ENCODE measurements around the gene UBAC2. TPM values are rescaled to one million over a fixed set of nuclear protein-coding genes. Genes with fewer than 3 reads are reported as not detected.

UBAC2 gene
- total RNA-seq, 1 experiment from 2014 or later, result 45.8 TPM

- no peak overlapping the region for H3K4me3 ChIP-seq (ENCODE audit: low read depth, low read length, poor library complexity, severe bottlenecking)
- CTCF ChIA-PET, result no interaction called here
Observed at GRCh38 chr13:99421271-99421670, 220.6 kb downstream of the UBAC2 start.

GRCh38 chr13:99421758-99422585 lies 221.3 kb downstream of the UBAC2 start:
- POLR2A ChIA-PET (ENCODE audit: low non-redundant PET), result no interaction called here
- no peaks in the 10 kb centered on the region for H3K9me3 ChIP-seq (ENCODE audit: low read depth, low read length, poor library complexity, severe bottlenecking)
- intact Hi-C loops (cut with micrococcal nuclease; ENCODE audit: unreplicated experiment), result no loop called here
- CTCF ChIA-PET, result no interaction called here
- TF ChIP-seq CTCF (conservative IDR thresholded peaks at IDR 0.05; ENCODE audit: low read depth, low read length) (no peak), EZH2 (IDR thresholded peaks at IDR 0.05; ENCODE audit: borderline replicate concordance, low read depth, low read length, poor library complexity, severe bottlenecking) (no peak)
- H3K4me1 ChIP-seq (ENCODE audit: insufficient read depth, low read length, poor library complexity, severe bottlenecking), result peaks cover 5% of the 10 kb centered on the region
- no TSS peak for BruUV-seq (replicated peaks)
- H3K27me3 ChIP-seq (replicated peaks; ENCODE audit: insufficient read depth, low read depth, low read length, poor library complexity), result no peaks in the 10 kb centered on the region
- DNase-seq (ENCODE audit: low spot score), result no peak
- no peak overlapping the region for H3K27ac ChIP-seq (ENCODE audit: low read depth, low read length, poor library complexity, severe bottlenecking)
- H3K4me3 ChIP-seq (ENCODE audit: low read depth, low read length, poor library complexity, severe bottlenecking), result no peak overlapping the region
- no peaks in the 10 kb centered on the region for H3K36me3 ChIP-seq (ENCODE audit: insufficient read depth, low read length, poor library complexity, severe bottlenecking)

More at GRCh38 chr13:99421271-99421670, 220.6 kb downstream of the UBAC2 start:
- intact Hi-C loops (cut with micrococcal nuclease; ENCODE audit: unreplicated experiment), result no loop called here
- DNase-seq (ENCODE audit: low spot score), result no peak
- H3K4me1 ChIP-seq (ENCODE audit: insufficient read depth, low read length, poor library complexity, severe bottlenecking), result peaks cover 5% of the 10 kb centered on the region
- no peaks in the 10 kb centered on the region for H3K36me3 ChIP-seq (ENCODE audit: insufficient read depth, low read length, poor library complexity, severe bottlenecking)
- POLR2A ChIA-PET (ENCODE audit: low non-redundant PET), result no interaction called here
- H3K27me3 ChIP-seq (replicated peaks; ENCODE audit: insufficient read depth, low read depth, low read length, poor library complexity), result no peaks in the 10 kb centered on the region
- TF ChIP-seq CTCF (conservative IDR thresholded peaks at IDR 0.05; ENCODE audit: low read depth, low read length), result no peak
- TF ChIP-seq EZH2 (IDR thresholded peaks at IDR 0.05; ENCODE audit: borderline replicate concordance, low read depth, low read length, poor library complexity, severe bottlenecking), result no peak
- BruUV-seq (replicated peaks), result no TSS peak
- no peak overlapping the region for H3K27ac ChIP-seq (ENCODE audit: low read depth, low read length, poor library complexity, severe bottlenecking)
- H3K9me3 ChIP-seq (ENCODE audit: low read depth, low read length, poor library complexity, severe bottlenecking), result no peaks in the 10 kb centered on the region

GRCh38 chr13:99422586-99423220 lies 222.0 kb downstream of the UBAC2 start:
- ChIA-PET CTCF (no interaction called here), POLR2A (ENCODE audit: low non-redundant PET) (no interaction called here)
- Histone ChIP-seq H3K27me3 (replicated peaks; ENCODE audit: insufficient read depth, low read depth, low read length, poor library complexity) (no peaks in the 10 kb centered on the region), H3K4me1 (ENCODE audit: insufficient read depth, low read length, poor library complexity, severe bottlenecking) (no peaks in the 10 kb centered on the region), H3K4me3 (ENCODE audit: low read depth, low read length, poor library complexity, severe bottlenecking) (no peak overlapping the region), H3K36me3 (ENCODE audit: insufficient read depth, low read length, poor library complexity, severe bottlenecking) (no peaks in the 10 kb centered on the region), H3K27ac (ENCODE audit: low read depth, low read length, poor library complexity, severe bottlenecking) (no peak overlapping the region), H3K9me3 (ENCODE audit: low read depth, low read length, poor library complexity, severe bottlenecking) (no peaks in the 10 kb centered on the region)
- BruUV-seq (replicated peaks), result no TSS peak
- TF ChIP-seq CTCF (conservative IDR thresholded peaks at IDR 0.05; ENCODE audit: low read depth, low read length) (no peak), EZH2 (IDR thresholded peaks at IDR 0.05; ENCODE audit: borderline replicate concordance, low read depth, low read length, poor library complexity, severe bottlenecking) (no peak)
- DNase-seq (ENCODE audit: low spot score), result no peak
- intact Hi-C loops (cut with micrococcal nuclease; ENCODE audit: unreplicated experiment), result no loop called here
